Glutamatergic neuron (in vitro differentiated cells): ENCODE data around the gene MEGF11. TPM values are rescaled to one million over a fixed set of nuclear protein-coding genes. Genes with fewer than 3 reads are reported as not detected.

Experiments
- DNase-seq: peaks from one replicate; pipeline ENCODE4 v3.0.0; 2022
- H3K27ac Mint-ChIP-seq: one replicate; pipeline ENCODE4 v1.8.0; 2020; ENCODE audit warnings: mild to moderate bottlenecking, mixed read lengths, inconsistent platforms; ENCODE audit not compliant: unreplicated experiment
- H3K27me3 Mint-ChIP-seq: one replicate; pipeline ENCODE4 v1.8.0; 2020; ENCODE audit warnings: mild to moderate bottlenecking, moderate library complexity, mixed read lengths, inconsistent platforms; ENCODE audit not compliant: unreplicated experiment
- H3K36me3 Mint-ChIP-seq: one replicate; pipeline ENCODE4 v1.8.0; 2020; ENCODE audit warnings: mild to moderate bottlenecking, mixed read lengths, inconsistent platforms; ENCODE audit not compliant: unreplicated experiment
- H3K4me1 Mint-ChIP-seq: one replicate; pipeline ENCODE4 v1.8.0; 2020; ENCODE audit warnings: mild to moderate bottlenecking, low read depth, mixed read lengths, inconsistent platforms; ENCODE audit not compliant: unreplicated experiment
- H3K4me3 Mint-ChIP-seq: one replicate; pipeline ENCODE4 v1.8.0; 2020; ENCODE audit warnings: mild to moderate bottlenecking, mixed read lengths, inconsistent platforms; ENCODE audit not compliant: unreplicated experiment
- H3K9me3 Mint-ChIP-seq: one replicate; pipeline ENCODE4 v1.8.0; 2020; ENCODE audit warnings: mild to moderate bottlenecking, moderate library complexity, mixed read lengths, inconsistent platforms; ENCODE audit not compliant: unreplicated experiment
- total RNA-seq: library from RNA; stranded (reverse); fragmentation: NEBNext Ultra II Directional; extraction: Animal tissue kit (Norgen Biotek cat#: 25700); gene quantifications from one replicate; pipeline ENCODE4 v1.2.1, GENCODE V29; 2021; ENCODE audit not compliant: unreplicated experiment
- TF ChIP-seq, protein P1 (sequence below): fragments of 200-600 bp; sonication (generic); IDR thresholded peaks from one replicate; pipeline ENCODE4 v1.5.0; 2021; ENCODE audit not compliant: partially characterized antibody, unreplicated experiment

Gene MEGF11
- total RNA-seq, 1 donor from 2014 or later: 2.6 TPM

DNA sequence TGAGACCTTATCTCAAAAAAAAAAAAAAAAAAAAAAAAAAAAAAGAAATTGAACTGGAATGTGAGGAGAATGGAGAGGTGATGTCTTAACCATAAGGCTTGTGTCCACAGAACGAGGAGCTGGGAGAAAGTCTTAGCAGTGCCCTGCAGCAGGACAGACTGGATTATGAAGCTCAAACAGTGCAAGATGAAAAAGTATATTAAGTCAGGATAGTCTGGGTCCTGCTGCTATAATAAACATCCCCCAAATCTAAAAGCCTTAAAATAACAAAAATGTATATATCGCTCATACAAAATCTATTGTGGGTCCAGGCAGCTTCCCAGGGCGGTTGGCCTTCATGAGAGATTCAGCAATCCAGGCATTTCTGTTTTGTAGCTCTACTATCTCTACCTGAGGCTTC, 208.7 kb downstream of the MEGF11 start:
- no peak for DNase-seq
- Mint-ChIP-seq H3K4me1 (peaks cover 13% of the 10 kb centered on the region), H3K27me3 (peaks cover 4% of the 10 kb centered on the region), H3K4me3 (no peak overlapping the region), H3K9me3 (peaks cover 1% of the 10 kb centered on the region), H3K27ac (no peak overlapping the region), H3K36me3 (no peaks in the 10 kb centered on the region)
- TF ChIP-seq, protein P1, sequence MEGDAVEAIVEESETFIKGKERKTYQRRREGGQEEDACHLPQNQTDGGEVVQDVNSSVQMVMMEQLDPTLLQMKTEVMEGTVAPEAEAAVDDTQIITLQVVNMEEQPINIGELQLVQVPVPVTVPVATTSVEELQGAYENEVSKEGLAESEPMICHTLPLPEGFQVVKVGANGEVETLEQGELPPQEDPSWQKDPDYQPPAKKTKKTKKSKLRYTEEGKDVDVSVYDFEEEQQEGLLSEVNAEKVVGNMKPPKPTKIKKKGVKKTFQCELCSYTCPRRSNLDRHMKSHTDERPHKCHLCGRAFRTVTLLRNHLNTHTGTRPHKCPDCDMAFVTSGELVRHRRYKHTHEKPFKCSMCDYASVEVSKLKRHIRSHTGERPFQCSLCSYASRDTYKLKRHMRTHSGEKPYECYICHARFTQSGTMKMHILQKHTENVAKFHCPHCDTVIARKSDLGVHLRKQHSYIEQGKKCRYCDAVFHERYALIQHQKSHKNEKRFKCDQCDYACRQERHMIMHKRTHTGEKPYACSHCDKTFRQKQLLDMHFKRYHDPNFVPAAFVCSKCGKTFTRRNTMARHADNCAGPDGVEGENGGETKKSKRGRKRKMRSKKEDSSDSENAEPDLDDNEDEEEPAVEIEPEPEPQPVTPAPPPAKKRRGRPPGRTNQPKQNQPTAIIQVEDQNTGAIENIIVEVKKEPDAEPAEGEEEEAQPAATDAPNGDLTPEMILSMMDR: no peak

DNA sequence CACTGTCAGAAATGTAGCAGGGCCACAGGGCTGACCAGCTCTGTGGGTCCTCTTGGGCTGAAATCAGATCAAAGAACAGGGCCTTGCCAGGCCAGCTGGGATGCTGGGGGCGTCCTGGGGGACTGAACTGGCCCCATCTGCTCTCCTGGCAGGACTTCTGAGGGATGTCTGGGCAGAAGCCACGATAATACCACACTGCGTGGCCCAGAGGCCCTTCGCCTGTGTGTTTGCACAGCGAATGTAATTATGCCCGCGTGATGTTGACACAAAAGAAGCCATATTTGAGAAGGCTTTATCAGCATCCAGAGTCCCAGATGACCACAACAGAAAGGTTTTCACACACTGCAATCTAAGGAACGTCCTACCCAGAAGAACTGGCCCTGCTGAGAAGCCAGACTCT, 210.3 kb downstream of the MEGF11 start:
- no peak overlapping the region for H3K4me3 Mint-ChIP-seq
- H3K9me3 Mint-ChIP-seq: no peaks in the 10 kb centered on the region
- no peak for DNase-seq
- TF ChIP-seq, protein P1: no peak
- H3K27ac Mint-ChIP-seq: no peak overlapping the region
- peaks cover 16% of the 10 kb centered on the region for H3K4me1 Mint-ChIP-seq
- H3K36me3 Mint-ChIP-seq: no peaks in the 10 kb centered on the region
- peaks cover 4% of the 10 kb centered on the region for H3K27me3 Mint-ChIP-seq

DNA sequence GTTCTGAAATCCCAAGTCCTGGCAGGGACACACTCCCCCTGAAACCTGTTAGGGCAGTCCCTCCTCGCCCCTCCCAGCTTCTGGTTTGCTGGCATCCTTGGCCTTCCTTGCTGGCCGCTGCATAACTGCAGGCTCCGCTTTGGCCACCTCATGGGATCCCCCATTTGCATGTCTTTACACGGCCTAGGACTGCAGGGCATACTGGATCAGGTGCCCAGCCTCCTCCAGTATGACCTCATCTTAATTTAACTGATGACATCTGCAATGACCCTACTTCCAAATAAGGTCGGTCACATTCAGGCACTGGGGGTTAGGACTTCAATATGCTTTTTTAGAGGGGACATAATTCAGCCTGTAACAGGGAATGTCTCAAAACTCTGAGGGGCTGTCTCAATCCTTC, 210.9 kb downstream of the MEGF11 start:
- H3K4me3 Mint-ChIP-seq: no peak overlapping the region
- H3K4me1 Mint-ChIP-seq: peaks cover 16% of the 10 kb centered on the region
- no peak for DNase-seq
- peak overlapping the region; percentile 31 for H3K27ac Mint-ChIP-seq
- no peaks in the 10 kb centered on the region for H3K9me3 Mint-ChIP-seq
- peaks cover 4% of the 10 kb centered on the region for H3K27me3 Mint-ChIP-seq
- H3K36me3 Mint-ChIP-seq: no peaks in the 10 kb centered on the region
- TF ChIP-seq, protein P1: no peak

DNA sequence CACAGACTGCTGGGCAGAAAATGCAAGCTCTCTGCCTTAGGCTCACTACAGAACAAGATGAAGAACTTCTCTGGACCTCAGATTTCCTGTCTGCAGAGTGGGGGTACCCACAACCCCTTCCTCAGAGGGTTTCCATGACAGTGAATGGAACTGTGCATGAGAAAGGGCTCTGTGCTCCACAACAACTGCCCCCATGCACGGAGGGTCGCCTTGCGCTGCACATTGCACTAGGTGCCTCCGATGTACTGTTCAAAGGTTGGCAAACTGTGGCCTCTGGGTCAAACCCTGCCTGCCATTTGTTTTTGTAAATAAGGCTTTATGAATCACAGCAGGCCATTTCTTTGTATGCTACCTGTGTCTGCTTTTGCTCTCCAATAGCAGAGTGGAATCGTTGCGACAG, 212.3 kb downstream of the MEGF11 start:
- TF ChIP-seq, protein P1: no peak
- H3K27me3 Mint-ChIP-seq: peaks cover 3% of the 10 kb centered on the region
- H3K27ac Mint-ChIP-seq: no peak overlapping the region
- no peaks in the 10 kb centered on the region for H3K36me3 Mint-ChIP-seq
- peaks cover 21% of the 10 kb centered on the region for H3K4me1 Mint-ChIP-seq
- H3K9me3 Mint-ChIP-seq: no peaks in the 10 kb centered on the region
- no peak for DNase-seq
- no peak overlapping the region for H3K4me3 Mint-ChIP-seq

DNA sequence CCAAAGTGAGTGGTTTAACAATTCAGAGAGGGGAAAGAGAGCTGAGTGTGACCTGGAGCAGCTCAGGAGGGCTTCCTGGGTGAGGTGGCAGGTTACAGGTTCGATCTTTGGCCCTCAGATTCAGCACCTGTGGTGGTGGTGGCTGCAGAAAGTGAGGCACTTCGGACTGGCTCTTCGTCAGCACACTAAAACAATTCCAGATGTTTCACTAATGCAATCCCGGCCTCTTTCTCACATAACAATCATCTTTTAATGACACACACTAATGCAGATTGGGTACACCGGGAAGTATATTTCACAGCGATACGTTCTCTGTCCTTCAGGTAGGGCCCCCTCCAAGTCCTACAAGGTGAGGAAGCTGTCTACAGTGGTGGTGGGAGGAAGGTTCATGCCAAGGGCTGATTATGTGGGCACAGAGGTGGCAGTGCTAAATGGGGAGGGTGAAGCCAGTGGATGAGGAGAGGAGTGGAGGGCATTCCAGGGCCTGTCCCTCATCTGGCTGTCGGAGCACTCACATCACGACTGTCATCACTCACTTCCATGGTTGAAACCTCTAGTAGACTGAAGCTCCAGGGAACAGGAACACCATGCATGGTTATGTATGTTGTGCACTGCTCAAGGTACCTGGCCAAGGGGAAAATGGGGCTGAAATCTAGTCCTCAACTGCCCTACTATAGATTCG, 213.2 kb downstream of the MEGF11 start:
- no peaks in the 10 kb centered on the region for H3K36me3 Mint-ChIP-seq
- peaks cover 24% of the 10 kb centered on the region for H3K4me1 Mint-ChIP-seq
- TF ChIP-seq, protein P1: no peak
- peaks cover 3% of the 10 kb centered on the region for H3K27me3 Mint-ChIP-seq
- no peak overlapping the region for H3K27ac Mint-ChIP-seq
- H3K4me3 Mint-ChIP-seq: no peak overlapping the region
- H3K9me3 Mint-ChIP-seq: no peaks in the 10 kb centered on the region
- no peak for DNase-seq
